Psoas muscle (tissue), 8 donors: ENCODE results near the gene GLYATL1B. TPM values are rescaled to one million over a fixed set of nuclear protein-coding genes. Genes with fewer than 3 reads are reported as not detected.
"Not testable (repeated sequence)": the region's sequence is repeated elsewhere in the genome, so short reads cannot be mapped to it uniquely, and the experiment has no call there.

Source experiments
- ATAC-seq, 4 donors: fragments of 200-7000 bp; cut with Tn5 transposase; one replicate each; pipeline ENCODE4 v1.9.1; 2020; ENCODE audit warnings: moderate library complexity in 3 of 4, mild to moderate bottlenecking in 2 of 4
- DNase-seq, 2 donors: peaks; one replicate each; pipeline ENCODE4 v3.0.0-alpha.2; 2020
- H3K27ac ChIP-seq: fragments of 200-600 bp; one replicate; pipeline ENCODE4 v1.8.0; 2022
- H3K27me3 ChIP-seq, 3 donors: fragments of 200-600 bp in 1 of 3; one replicate each; pipeline versions ENCODE4 v1.6.1 to v1.8.0; 2013 to 2022; ENCODE audit warnings: low read length in 2 of 3, mild to moderate bottlenecking in 2 of 3, moderate library complexity in 1 of 3; ENCODE audit not compliant: insufficient read depth in 3 of 3
- H3K36me3 ChIP-seq, 2 donors: fragments of 200-600 bp in 1 of 2; one replicate each; pipeline versions ENCODE4 v1.6.1 to v1.8.0; 2013 to 2022; ENCODE audit warnings: low read depth in 1 of 2, mild to moderate bottlenecking in 1 of 2, moderate library complexity in 1 of 2; ENCODE audit not compliant: insufficient read depth in 1 of 2
- H3K4me1 ChIP-seq: fragments of 200-600 bp; one replicate; pipeline ENCODE4 v1.8.0; 2022
- H3K4me3 ChIP-seq: fragments of 200-600 bp; one replicate; pipeline ENCODE4 v1.8.0; 2022; ENCODE audit warnings: mild to moderate bottlenecking
- H3K9me3 ChIP-seq: fragments of 200-600 bp; one replicate; pipeline ENCODE4 v1.8.0; 2022
- WGBS, 3 donors: extraction: QIAGEN DNeasy Blood & Tissue Kit; methylation state at CpG; one replicate each; pipeline versions ENCODE4 v1.1.6 to v1.1.7; 2013; 5-methylcytosine and 5-hydroxymethylcytosine counted together
- intact Hi-C, 2 donors: fragments of 100-400 bp; cut with DNase I; formaldehyde crosslinking; loops; one replicate each; pipeline versions ENCODE4 v1.11.0 to v1.14.2; 2022
- polyA plus RNA-seq, 3 donors: library from polyadenylated mRNA; stranded (reverse); fragments of 200-250 nt; gene quantifications; one replicate each; pipeline ENCODE4 v1.2.3, GENCODE V29; 2013
- total RNA-seq, 4 donors: library from RNA; stranded (reverse); fragmentation: NEBNext Ultra II Directional in 2 of 4; extraction: Animal tissue kit (Norgen Biotek cat#: 25700) in 2 of 4; gene quantifications; one replicate each; pipeline versions ENCODE4 v1.2.1 to v1.2.4, GENCODE V29; 2021 to 2023
- TF ChIP-seq, protein P1 (sequence below): fragments of 200-600 bp; IDR thresholded peaks from one replicate; pipeline ENCODE4 v1.8.0; 2022; ENCODE audit warnings: antibody characterized with exemption
- donor health status: healthy with polysubstance abuse.
- donor health status: DM: no; HTN: no; CAD: no; lungs with moderate emphysema.
- donor health status: Bipolar disorder and iron deficiency.
- donor health status: healthy.
- donor health status: DM: yes; HTN: yes; CAD: no.
- donor health status: DM: no; HTN: no; CAD: no.
- donor health status: DM: no; HTN: no; CAD: no.
- donor health status: DM: yes; HTN: yes; CAD: no.

GLYATL1B gene
- total and polyA plus RNA-seq, 7 donors: not detected

DNA sequence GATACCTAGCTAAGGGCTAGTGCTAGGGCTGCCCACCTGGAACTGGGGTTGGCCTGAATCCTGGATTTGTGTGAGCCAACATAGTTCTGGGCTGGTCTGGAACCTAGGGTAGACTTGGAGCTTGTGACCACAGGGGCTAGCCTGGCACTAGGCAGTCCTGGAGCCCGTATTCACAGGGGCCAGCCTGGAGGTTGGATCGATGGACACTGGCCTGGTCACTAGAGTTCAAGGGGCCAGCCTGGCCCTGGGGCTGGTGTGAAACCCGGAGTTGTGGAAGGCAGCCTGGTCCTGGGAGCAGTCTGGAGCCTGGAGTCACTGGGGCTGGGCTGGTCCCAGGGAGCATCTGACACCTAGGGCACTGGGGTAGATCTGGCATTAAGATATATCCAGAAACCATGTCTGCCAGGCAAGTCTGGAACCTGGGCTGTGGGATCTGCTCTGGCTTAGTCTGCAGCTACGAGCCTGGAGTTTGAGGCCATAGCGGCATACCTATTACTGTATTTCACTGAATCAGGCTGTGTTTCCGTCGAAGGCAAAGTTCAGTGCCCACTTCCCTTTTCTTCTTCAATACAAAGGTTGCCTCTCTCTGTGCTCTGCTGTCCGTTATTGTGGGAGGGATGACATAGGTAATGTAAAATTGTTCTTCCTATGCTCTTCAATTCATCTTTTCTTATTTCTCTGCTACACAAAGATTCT is 9.1 kb upstream of the GLYATL1B start:
- peaks cover 6% of the 10 kb centered on the region for H3K9me3 ChIP-seq
- 88 to 93% (median 90%) methylated on average over 8 of the region's 8 CpGs for WGBS, 3 donors
- H3K27me3 ChIP-seq: no peaks in the 10 kb centered on the region
- intact Hi-C loops: no loop called here
- DNase-seq: no peak
- H3K4me3 ChIP-seq: no peak overlapping the region
- no peaks in the 10 kb centered on the region for H3K36me3 ChIP-seq
- H3K27ac ChIP-seq: no peak overlapping the region
- TF ChIP-seq, protein P1, sequence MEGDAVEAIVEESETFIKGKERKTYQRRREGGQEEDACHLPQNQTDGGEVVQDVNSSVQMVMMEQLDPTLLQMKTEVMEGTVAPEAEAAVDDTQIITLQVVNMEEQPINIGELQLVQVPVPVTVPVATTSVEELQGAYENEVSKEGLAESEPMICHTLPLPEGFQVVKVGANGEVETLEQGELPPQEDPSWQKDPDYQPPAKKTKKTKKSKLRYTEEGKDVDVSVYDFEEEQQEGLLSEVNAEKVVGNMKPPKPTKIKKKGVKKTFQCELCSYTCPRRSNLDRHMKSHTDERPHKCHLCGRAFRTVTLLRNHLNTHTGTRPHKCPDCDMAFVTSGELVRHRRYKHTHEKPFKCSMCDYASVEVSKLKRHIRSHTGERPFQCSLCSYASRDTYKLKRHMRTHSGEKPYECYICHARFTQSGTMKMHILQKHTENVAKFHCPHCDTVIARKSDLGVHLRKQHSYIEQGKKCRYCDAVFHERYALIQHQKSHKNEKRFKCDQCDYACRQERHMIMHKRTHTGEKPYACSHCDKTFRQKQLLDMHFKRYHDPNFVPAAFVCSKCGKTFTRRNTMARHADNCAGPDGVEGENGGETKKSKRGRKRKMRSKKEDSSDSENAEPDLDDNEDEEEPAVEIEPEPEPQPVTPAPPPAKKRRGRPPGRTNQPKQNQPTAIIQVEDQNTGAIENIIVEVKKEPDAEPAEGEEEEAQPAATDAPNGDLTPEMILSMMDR: no peak
- no peak for ATAC-seq
- no peaks in the 10 kb centered on the region for H3K4me1 ChIP-seq

DNA sequence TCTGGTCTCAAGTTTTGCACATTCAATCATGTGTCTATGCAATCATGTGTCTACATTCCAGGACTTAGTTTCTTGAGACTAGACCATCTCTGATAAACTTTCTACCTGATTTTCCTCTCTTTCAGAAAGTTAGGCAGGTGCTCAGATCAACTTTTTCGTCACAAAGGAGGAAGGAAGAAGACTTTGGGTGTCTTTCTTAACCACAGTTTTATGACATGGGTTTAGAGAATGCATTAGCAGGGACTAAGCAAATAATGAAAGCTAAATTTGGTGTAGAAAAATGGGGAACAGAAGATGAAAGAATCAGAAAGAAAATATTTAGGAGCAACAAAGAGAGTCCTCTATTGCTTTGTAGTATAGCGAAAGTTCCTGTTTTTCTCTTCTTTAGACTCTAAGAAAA is 7.7 kb upstream of the GLYATL1B start:
- no peaks in the 10 kb centered on the region for H3K4me1 ChIP-seq
- 81 to 90% (median 84%) methylated on average over 2 of the region's 2 CpGs for WGBS, 3 donors
- H3K27me3 ChIP-seq: no peaks in the 10 kb centered on the region
- intact Hi-C loops: loop anchor here in 1 of 2 donors (2.0 kb wide), 1 partner anchor 40 kb away; no protein-coding TSS in a partner anchor
- H3K9me3 ChIP-seq: peaks cover 6% of the 10 kb centered on the region
- H3K36me3 ChIP-seq: no peaks in the 10 kb centered on the region
- H3K27ac ChIP-seq: no peak overlapping the region
- no peak overlapping the region for H3K4me3 ChIP-seq
- DNase-seq: no peak
- no peak for ATAC-seq
- TF ChIP-seq, protein P1: no peak

DNA sequence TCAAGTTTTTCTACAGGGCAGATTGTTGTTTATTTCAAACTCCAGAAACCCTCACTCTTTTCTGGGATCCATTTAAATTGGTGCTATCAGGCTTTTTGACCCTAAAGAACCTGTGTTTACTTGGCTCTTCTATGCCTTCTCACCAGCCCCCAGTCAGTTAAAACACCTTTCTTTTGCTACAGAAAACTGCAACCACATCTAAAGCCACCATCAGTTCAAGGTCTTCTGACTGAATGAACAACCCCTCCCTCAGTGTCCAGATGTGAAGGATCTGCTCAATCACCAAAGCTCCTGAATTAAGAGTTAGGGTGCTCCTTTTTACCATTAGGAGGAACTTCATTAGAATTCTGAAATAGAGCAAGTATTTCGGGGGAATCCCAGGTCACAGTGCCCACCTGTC is 7.0 kb upstream of the GLYATL1B start:
- Histone ChIP-seq H3K4me3 (no peak overlapping the region), H3K27me3 (no peaks in the 10 kb centered on the region), H3K36me3 (no peaks in the 10 kb centered on the region), H3K27ac (no peak overlapping the region), H3K9me3 (peaks cover under 1% of the 10 kb centered on the region), H3K4me1 (no peaks in the 10 kb centered on the region)
- no peak for ATAC-seq
- TF ChIP-seq, protein P1: no peak
- intact Hi-C loops: loop anchor here in 1 of 2 donors (2.0 kb wide), 1 partner anchor 40 kb away; no protein-coding TSS in a partner anchor
- 84 to 90% (median 90%) methylated on average over 1 of the region's 1 CpG for WGBS, 3 donors
- no peak for DNase-seq

DNA sequence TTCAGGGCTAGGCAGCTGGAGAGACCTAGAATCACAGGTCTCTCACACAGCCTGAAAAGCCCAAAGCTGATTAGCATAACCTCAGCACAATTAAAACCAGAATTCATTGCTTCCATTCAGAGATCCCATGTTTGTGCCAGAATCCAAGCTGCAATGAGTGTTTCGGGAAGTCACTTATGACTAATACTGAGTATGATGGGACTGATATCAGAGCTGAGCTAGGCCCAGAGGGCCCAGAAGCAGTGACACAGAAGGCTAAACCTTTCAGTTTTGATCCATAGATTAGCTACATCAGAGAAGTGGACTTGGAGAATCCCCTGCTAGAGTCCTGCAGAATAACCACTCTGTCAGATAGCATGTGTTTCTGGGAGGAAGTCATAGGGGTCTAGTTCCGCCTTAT is 5.7 kb upstream of the GLYATL1B start:
- H3K4me1 ChIP-seq, DNase-seq, H3K36me3 ChIP-seq, H3K4me3 ChIP-seq, H3K27me3 ChIP-seq, intact Hi-C loops, H3K9me3 ChIP-seq, ATAC-seq, H3K27ac ChIP-seq: not testable (repeated sequence)
- 95 to 100% (median 97%) methylated on average over 2 of the region's 2 CpGs for WGBS, 3 donors

DNA sequence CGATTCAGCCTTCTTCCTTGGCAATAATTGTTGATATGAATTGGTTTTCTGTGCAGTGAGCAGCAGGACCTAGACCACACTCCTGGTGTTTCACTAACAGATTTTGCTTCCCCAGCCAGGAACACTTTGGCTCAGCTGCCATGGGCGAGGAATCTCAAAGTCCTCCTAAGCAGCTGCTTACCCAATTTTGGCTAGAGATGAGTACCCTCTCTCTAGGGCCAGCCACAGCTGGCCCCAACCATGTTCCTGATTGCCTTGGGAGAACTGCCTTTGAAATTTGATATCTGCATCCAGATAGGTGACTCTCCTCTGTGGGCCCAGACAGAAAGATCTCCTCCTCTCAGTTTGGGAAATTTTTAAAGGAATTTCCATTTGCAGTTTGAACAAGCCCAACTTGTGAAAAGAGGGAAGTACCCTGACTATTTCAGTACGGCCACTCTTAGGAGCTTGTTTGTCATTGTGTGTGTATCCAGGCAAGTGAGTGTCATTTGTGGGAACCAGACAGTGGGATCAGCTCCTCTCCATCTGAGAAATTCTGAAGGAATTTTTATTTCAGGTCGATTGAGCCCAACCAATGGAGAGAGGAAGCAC is 4.6 kb upstream of the GLYATL1B start:
- ATAC-seq, H3K4me1 ChIP-seq, H3K9me3 ChIP-seq, H3K4me3 ChIP-seq, H3K27me3 ChIP-seq, intact Hi-C loops, DNase-seq, H3K36me3 ChIP-seq, H3K27ac ChIP-seq: not testable (repeated sequence)
- 33 to 58% (median 41%) methylated on average over 4 of the region's 4 CpGs for WGBS, 3 donors
